Activated naive CD8-positive, alpha-beta T cell treated with anti-CD3 and anti-CD28 coated beads, Interleukin-2, amount 50 U/mL, for 16 hours (primary cell): ENCODE data around the gene AP1AR.

Experiments used
- DNase-seq: peaks from one replicate; pipeline ENCODE4 v3.0.0-alpha.2; 2020; ENCODE audit warnings: low read depth, low spot score

Gene AP1AR

GRCh38 chr4:112312610-112313239, 81.1 kb downstream of the AP1AR start:
- DNase-seq, result no peak

DNA sequence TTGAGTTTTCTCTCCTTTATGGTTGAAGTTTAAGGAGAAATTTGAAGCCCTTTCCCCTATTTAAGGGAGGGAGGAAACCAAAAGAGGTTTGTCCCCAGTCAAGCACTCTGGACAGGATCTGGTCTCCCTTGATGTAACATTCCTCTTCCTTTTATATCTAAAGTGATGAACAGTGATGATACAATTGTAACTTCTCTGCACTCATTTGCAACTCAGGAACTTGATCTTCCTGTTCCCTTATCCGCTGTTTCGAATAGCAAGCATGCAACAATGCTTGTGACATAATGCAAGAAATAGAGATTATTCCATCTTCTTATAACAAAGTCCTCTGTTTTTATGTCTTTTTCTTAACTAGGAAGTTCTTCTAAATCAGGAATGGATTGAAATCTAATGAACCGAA, 83.9 kb downstream of the AP1AR start:
- no peak for DNase-seq

DNA sequence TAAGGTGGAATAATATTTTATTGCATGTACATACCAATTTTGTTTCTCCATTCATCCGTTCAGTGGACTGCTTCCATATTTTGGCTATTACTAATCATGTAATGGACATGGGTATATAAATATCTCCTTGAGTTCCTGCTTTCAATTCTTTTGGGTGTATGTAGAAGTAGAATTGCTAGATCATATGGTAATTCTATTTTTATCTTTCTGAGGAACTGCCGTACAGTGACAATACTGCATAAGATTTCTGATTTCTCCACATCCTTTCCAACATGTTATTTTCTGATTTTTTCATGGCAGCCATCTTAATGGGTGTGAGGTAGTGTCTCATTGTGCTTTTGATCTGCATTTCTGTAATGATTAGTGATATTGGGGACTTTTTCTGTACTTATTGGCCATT, 84.8 kb downstream of the AP1AR start:
- DNase-seq, result no peak

- DNase-seq, result no peak
These were observed 86.9 kb downstream of the AP1AR start for GRCh38 chr4:112318239-112319142.
